GM21390 (cell line): ENCODE data around the gene PBXIP1.
"Not testable (repeated sequence)": the region's sequence is repeated elsewhere in the genome, so short reads cannot be mapped to it uniquely, and the experiment has no call there.

Experiments used
- ATAC-seq: cut with Tn5 transposase; IDR thresholded peaks from one replicate; pipeline ENCODE4 v1.9.1; 2021; ENCODE audit not compliant: unreplicated experiment

Gene PBXIP1

DNA sequence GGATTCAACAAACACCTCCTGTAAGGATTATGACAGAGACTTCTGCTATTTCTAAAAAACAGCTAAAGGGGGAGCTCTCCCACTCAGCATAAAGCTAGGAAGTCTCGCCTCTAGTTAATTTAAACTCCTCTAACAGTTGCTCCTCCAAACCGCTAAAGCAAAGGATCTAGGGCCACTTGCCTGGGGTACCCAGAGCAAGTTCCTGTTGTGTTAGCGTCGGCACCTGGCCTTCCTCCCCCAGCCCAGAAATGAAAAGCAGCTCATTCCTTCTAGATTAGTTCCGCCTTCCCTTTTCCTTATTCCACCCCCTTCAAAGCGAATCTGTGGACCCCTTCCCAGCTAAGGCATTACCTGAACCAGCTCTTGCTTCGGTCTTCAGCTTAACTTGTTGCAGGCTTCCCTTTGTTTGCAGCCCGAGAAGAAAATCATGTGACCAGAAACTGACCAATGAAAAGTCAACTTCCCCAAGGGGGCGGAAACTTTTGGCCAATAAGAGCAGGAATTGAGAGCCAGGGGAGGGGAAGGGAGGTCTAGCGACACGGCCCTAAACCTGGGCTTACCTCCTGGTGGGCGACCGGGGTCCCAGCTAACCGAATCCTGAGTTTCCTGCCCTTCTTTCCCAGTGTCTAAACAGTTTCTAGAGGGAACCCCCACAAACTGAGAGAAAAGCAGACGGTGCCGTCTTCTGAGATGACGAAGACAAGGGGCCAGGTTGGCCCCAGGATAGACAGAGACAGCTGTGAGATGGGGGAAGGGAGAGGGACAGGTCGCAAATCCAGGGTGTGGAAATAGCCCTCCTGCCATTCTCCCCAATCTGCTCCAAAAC lies at the start of gene PBXIP1:
Gene PBXIP1, minus strand, starts transcription at position 382 of the 826 bp plus-strand sequence. CDS start 2,378 bp downstream, outside the sequence.
- ATAC-seq, result peak; percentile 56

GRCh38 chr1:155005076-155006011 lies 49.4 kb upstream of the PBXIP1 start:
- no peak for ATAC-seq

GRCh38 chr1:155004352-155005075 lies 48.6 kb upstream of the PBXIP1 start:
- ATAC-seq, result no peak

GRCh38 chr1:155003766-155004351 lies 48.0 kb upstream of the PBXIP1 start:
- no peak for ATAC-seq

DNA sequence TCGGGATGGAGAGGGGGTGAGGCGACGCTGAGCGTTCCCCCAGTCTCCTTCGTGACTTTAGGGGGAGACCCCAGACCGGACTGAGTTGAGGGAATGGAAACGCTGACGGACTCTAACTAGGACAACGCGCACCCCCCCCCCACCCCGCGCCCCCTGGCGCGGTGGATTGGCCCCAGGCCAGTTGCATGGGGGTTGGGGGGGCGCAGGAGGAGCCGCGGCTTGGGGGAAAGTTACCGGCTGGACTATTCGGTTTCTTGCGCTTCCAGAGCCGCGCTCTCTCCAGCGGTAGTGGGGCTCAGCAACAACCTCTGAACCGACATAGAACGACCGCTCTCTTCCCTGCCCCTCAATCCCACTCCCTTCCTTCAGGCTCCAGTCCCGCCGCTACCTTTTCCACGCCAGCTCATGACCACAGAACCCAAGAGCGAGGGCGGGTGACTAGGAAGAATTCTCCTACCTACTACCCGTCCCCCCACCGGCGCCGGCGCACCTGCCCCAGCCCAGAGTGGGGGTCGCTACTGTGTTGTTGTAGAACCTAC lies 47.4 kb upstream of the PBXIP1 start:
- ATAC-seq, result no peak

GRCh38 chr1:155002464-155003226 lies 46.7 kb upstream of the PBXIP1 start, which contains the start of gene ZBTB7B:
Gene ZBTB7B, plus strand, starts transcription at chr1:155002802. Its CDS starts 11,859 bp downstream, at chr1:155014661.
- ATAC-seq, result no peak

GRCh38 chr1:155001675-155002463 lies 46.0 kb upstream of the PBXIP1 start:
- ATAC-seq, result no peak

GRCh38 chr1:155001425-155001674 lies 45.5 kb upstream of the PBXIP1 start:
- no peak for ATAC-seq

GRCh38 chr1:155000726-155001424 lies 45.0 kb upstream of the PBXIP1 start:
- ATAC-seq, result peak; percentile 43

DNA sequence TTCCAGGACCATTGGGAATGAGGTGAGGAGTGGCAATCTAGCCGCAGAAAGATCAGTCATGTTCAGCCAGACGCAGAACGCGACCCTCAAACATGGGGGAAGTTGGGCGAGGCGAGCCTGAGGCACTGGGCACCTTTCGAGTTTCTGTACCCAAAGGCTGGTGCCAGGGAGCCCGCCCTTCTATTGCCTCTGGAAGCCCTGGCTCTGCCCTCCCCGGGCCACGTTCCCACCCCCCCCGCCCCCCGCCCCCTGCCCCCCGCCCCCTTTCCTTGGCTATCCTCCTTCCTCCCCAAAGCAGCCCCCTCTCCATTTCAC lies 44.5 kb upstream of the PBXIP1 start:
- no peak for ATAC-seq

DNA sequence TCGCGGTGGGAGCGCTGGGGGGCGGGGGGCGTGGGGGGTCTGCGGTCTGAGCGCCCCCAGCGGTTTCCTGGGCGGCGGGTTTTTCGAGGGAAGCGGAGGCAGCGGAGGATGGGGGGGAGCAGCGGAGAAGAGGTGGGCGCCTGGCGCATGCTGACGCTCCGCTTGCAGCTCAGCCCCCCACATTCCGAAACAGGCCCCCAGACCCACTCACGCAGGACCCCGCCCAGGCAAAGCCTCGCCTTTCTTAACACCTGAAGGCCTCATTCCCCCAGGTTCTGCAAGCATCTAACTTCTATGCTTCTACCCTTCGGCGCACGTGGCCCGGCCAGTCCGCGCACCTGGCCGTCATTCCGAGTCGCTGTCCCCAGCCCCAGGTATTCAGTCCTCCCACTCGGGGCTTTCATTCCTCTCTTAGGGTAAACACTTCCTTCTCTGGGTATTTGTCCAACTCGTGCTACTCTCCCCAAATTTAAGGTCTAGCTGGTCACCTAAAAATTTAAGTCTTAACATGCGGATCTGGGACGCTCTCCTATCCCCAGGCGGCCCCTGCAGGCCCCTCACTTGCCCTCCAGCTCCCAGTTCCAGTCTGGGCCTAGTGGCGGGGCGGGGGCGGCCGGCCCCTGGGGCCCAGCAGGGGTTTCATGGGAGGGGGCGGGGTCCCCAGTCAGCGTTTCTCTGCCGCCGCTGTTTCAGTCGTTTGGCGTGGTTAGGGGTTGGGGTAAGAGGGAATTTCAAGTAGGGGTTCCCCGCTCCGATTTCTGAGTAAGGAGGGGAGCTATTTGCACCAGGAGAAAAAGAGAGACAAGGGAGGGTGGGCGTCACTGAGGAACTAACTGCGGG lies 43.9 kb upstream of the PBXIP1 start:
- ATAC-seq, result no peak

DNA sequence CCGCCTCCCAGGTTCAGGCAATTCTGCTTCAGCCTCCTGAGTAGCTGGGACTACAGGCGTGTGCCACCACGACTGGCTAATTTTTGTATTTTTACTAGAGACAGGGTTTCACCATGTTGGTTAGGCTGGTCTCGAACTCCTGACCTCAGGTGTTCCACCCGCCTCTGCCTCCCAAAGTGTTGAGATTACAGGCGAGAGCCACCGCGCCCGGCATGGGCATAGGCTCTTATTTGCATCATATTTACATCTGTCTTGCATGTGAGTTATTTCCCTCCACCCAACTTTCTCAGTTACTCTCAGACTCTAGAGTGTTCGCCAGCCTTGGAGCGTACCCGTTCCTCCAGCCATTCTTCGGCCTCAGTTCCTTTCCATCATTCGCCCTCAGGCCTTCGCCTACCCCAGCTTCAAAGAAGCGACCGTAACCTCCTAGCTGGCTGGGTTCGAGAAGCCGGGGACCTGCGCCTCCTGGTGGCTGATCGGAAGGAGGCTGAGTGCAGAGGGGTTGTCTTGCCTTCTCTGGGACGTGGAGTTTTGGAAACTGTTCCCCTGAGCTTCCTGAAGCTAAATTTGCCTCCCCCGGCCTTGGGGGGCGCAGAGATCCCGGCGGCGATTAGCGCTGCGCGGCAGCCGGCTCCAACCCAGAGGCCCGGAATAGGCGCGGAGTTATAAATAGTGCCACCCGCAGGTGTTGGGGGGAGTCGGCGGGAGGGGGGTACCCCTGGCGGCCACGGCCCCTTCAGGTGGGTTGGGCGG lies 43.1 kb upstream of the PBXIP1 start:
- ATAC-seq, result no peak

- ATAC-seq, result no peak
Measured at GRCh38 chr1:154998201-154998780, 42.4 kb upstream of the PBXIP1 start.

- no peak for ATAC-seq
Measured at GRCh38 chr1:154996966-154997701, 41.2 kb upstream of the PBXIP1 start.

GRCh38 chr1:154995301-154995983 lies 39.5 kb upstream of the PBXIP1 start:
- ATAC-seq, result not testable (repeated sequence)
